Retina (tissue), 1 donor: Measurements from ENCODE around the gene STK32A.
"Not testable (repeated sequence)": the region's sequence is repeated elsewhere in the genome, so short reads cannot be mapped to it uniquely, and the experiment has no call there.

Experiments
- DNase-seq: peaks from one replicate; pipeline ENCODE4 v3.0.0-alpha.2; 2016

STK32A gene

GRCh38 chr5:147348451-147348850 is 113.6 kb downstream of the STK32A start:
- no peak for DNase-seq

GRCh38 chr5:147349241-147349640 is 114.4 kb downstream of the STK32A start:
- DNase-seq: no peak

GRCh38 chr5:147359101-147359500 is 124.3 kb downstream of the STK32A start:
- no peak for DNase-seq

- no peak for DNase-seq
These were observed 124.8 kb downstream of the STK32A start for GRCh38 chr5:147359581-147359980.

- no peak for DNase-seq
These were observed 126.0 kb downstream of the STK32A start for GRCh38 chr5:147360816-147361215.

DNA sequence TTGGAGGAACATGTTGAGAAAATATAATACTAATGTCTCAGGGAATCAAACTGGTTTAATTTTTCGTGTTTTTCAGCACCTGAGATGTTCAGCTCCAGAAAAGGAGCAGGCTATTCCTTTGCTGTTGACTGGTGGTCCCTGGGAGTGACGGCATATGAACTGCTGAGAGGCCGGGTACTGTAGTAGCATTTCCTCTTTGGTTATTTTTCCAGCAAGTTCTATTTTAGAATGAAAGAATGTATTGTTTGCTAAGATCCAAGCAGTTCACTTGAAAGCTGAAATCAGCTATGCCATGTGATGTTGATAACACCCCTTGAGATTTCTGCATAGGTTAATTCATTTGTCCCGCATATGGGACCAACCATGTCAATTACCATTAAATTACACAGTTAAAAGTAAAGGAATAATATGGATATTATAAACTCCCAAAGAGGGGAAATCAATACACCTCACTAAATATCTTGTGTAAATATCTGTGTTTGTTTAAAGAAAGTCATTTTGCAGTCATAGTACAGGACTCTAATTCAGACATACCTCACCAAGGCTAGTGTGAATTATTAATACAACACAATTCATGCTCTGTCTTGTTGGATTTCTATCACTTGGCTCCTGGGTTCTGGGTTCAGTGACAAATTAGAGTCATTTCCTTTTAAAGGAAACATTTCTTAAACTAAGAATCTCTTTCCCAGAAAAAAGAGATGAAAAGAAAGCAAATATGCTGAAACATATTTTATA is 126.8 kb downstream of the STK32A start:
- DNase-seq: no peak

DNA sequence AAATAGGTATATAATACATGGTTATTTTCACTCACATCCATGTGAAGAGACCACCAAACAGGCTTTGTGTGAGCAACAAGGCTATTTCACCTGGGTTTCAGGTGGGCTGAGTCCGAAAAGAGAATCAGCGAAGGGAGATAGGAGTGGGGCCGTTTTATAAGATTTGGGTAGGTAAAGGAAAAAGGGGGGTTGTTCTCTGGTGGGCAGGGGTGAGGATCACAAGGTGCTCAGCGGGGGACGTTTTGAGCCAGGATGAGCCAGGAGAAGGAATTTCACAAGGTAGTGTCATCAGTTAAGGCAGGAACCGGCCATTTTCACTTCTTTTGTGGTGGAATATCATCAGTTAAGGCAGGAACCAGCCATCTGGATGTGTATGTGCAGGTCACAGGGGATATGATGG is 132.6 kb downstream of the STK32A start:
- DNase-seq: not testable (repeated sequence)

DNA sequence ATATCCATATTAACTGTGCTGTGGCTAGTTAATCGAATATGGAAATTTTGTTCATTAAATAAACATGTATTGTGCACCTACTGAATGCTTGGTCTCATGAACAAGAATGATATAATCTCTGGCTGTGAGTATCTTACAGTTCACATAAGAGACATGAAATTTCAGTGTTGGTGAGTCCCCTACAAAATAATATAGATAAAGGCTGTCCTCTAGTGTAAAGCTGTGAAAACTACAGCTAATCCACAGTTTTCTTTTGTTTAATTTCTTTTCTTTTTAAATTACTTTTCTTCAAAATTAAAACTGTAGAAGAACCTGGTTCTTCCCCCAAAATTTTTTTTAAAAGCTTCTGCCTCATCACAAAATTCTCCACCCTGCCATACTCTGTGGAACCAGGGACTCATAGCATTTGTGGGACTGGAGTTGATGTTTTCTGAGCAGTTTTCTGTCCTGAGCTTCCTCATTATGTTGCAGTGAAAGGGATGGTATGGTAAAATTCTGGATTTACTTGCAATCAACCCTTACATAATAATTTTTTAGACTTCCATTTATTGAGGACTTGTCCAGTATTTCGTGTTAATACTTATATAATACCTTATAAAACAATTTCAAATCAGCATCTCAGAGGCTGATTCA is 135.0 kb downstream of the STK32A start:
- no peak for DNase-seq

- no peak for DNase-seq
These were observed 136.5 kb downstream of the STK32A start for GRCh38 chr5:147371290-147371689.

- no peak for DNase-seq
These were observed 137.4 kb downstream of the STK32A start for GRCh38 chr5:147372191-147372590.

- no peak for DNase-seq
These were observed 138.5 kb downstream of the STK32A start for GRCh38 chr5:147373328-147373727.

GRCh38 chr5:147375151-147375550 is 140.3 kb downstream of the STK32A start:
- no peak for DNase-seq

GRCh38 chr5:147377682-147378081 is 142.9 kb downstream of the STK32A start:
- DNase-seq: no peak

DNA sequence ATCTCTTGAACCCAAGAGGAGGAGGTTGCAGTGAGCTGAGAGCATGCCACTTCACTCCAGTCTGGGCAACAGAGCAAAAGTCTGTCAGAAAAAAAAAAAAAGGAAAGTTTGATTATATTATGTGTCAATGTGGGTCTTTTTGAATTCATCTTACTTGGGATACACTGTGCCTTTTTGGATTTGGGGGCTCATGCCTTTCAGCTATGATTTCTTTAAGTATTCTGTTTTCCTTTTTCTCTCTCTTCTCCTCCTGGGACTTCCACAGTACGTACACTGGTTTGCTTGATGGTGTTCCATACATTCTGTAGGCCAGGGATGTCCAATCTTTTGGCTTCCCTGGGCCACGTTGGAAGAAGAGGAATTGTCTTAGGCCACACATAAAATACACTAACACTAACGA is 146.7 kb downstream of the STK32A start:
- no peak for DNase-seq

DNA sequence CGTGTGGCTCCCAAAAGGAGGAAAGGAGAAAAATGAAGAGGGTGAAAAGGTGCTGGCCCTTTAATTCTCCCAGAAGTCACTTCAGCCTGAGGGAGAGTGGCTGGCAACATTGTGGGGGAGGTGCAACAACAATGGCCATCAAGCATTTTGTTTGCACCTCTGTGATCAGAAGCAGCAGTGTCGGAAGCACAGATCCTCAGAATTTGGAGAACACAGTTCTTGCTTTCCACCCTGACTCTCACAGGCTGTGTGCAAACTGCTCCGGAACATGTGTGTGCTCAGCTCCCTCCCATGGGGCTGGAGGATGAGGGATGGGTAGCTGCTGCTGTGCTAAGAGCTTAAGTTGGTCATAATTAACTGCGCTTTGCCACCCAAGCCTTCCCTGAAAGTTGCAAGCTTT is 147.9 kb downstream of the STK32A start:
- peak; percentile 78 for DNase-seq

- peak; percentile 62 for DNase-seq
These were observed 149.7 kb downstream of the STK32A start for GRCh38 chr5:147384346-147385193.

DNA sequence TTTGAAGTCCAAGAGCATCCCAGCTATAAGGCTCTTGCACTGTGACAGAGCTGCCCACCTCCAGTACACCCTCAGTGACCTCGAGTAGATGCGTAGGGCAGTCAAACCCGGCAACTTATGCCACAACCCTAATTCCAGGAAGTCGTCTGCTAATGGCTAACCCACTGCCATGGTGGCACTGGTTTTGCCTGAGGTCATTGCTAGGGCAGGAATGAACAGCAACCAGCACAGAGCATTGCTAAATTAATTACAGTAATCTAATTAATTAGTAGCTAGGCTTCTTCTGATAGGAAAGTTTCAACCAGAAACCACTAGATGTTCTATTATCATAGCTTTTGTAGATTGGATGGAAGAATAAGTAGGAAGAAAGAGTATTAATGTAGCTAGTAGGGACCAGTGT is 152.3 kb downstream of the STK32A start:
- no peak for DNase-seq

GRCh38 chr5:147388184-147389108 is 153.6 kb downstream of the STK32A start:
- no peak for DNase-seq

DNA sequence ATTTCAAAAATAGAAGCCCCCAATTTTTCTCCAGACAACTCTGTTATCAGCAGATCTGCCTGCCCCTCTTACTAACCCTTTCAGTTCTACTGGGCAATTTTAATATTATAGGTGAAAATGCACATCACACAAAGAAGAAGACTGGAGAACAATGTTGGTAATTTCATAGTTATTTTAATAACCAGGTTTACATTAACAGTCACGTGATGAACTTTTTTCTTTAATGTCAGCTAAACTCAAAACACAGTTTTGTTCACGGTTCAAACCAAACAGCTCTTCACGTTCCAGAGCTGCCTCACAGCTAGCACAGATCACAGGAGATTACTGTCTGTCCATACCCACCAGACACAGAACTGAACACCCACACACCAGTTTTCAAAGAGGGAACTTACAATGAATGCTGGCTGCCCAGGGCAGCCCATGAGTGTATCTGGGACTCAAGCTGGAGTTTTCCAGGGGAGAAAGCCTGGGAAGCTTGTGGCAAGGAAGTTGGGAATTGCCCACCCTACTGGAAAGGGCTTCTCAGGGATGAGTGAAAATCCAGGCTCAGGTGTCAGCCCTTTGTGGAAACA is 155.9 kb downstream of the STK32A start:
- no peak for DNase-seq

DNA sequence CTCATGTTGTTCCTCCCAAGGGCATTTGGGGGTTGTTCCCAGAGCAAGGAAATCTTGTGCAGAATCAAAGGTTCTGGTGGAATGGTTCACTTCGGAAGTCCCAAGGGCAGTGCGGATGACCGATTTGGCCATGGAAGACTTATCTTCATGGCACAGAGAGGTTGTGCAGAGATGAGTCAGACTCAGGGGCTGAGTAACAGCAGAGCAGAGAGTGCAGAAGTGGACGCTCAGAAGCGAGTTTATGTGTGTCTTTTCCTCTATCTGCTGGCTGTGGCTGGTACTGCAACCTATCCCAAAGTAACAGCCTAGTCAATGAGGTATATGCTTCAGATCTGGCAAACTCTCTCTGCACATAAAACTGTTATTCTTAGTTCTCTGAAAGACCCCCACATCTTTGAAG is 157.0 kb downstream of the STK32A start:
- DNase-seq: no peak

- DNase-seq: no peak
These were observed 159.2 kb downstream of the STK32A start for GRCh38 chr5:147393874-147394672.
